Breast epithelium (tissue), 3 donors: ENCODE results near the gene GPR158.

Experiments
- CTCF ChIP-seq, 3 donors: fragments of 450-650 bp; IDR thresholded peaks; one replicate each; pipeline ENCODE4 v1.5.1; 2016 to 2017; ENCODE audit warnings: antibody characterized with exemption in 3 of 3, mild to moderate bottlenecking in 3 of 3, moderate library complexity in 3 of 3
- POLR2AphosphoS5 ChIP-seq, 3 donors: sonication (generic); formaldehyde crosslinking; IDR thresholded peaks; one replicate each; pipeline ENCODE4 v1.6.1; 2017; ENCODE audit warnings: antibody characterized with exemption in 3 of 3

- TF ChIP-seq POLR2AphosphoS5 (IDR thresholded peaks at IDR 0.05): no peak
- no peak for TF ChIP-seq CTCF (IDR thresholded peaks at IDR 0.05)
Observed at GRCh38 chr10:25436431-25436830, 261.6 kb downstream of the GPR158 start.
